Nephron progenitor cell (in vitro differentiated cells): ENCODE data around the gene EPHX1.

Experiments used
- DNase-seq: peaks from one replicate; pipeline ENCODE4 v3.0.0; 2021
- H3K27ac Mint-ChIP-seq: 2 replicates; pipeline ENCODE4 v1.8.0; 2021; ENCODE audit warnings: mild to moderate bottlenecking, moderate library complexity, mixed read lengths
- H3K27me3 Mint-ChIP-seq: 2 replicates; pipeline ENCODE4 v1.8.0; 2021; ENCODE audit warnings: mild to moderate bottlenecking, low read depth, mixed read lengths; ENCODE audit not compliant: poor library complexity
- H3K36me3 Mint-ChIP-seq: 2 replicates; pipeline ENCODE4 v1.8.0; 2021; ENCODE audit warnings: low read depth, mixed read lengths
- H3K4me1 Mint-ChIP-seq: 2 replicates; pipeline ENCODE4 v1.8.0; 2021; ENCODE audit warnings: mixed read lengths
- H3K4me3 Mint-ChIP-seq: 2 replicates; pipeline ENCODE4 v1.8.0; 2021; ENCODE audit warnings: mild to moderate bottlenecking, moderate library complexity, mixed read lengths
- H3K9me3 Mint-ChIP-seq: 2 replicates; pipeline ENCODE4 v1.8.0; 2021; ENCODE audit warnings: mild to moderate bottlenecking, moderate library complexity, mixed read lengths
- TF ChIP-seq, protein P1 (sequence below): fragments of 200-600 bp; sonication (generic); IDR thresholded peaks from 2 replicates; pipeline ENCODE4 v1.5.0; 2021; ENCODE audit warnings: antibody characterized with exemption

EPHX1 gene

DNA sequence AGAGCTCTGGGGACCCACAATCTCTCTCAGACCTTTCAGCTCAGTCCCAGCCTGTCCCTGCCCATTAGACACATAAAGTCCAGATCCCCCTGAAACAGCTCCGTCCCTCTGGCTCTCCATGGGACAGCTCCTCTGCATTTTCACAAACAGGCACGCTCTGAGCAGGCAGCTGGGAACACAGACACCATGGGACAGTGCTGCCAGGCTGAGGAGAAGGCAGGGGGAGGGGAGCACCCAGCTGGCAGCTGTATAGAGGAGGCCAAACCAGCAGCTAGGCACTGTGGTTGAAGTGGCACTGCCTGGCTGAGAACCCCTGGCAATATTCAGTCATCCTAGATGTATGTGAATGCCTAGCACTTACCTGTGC, 70.3 kb downstream of the EPHX1 start:
- Mint-ChIP-seq H3K4me1 (peaks cover 56% of the 10 kb centered on the region), H3K4me3 (peak overlapping the region; percentile 39), H3K27ac (no peak overlapping the region), H3K27me3 (peaks cover 19% of the 10 kb centered on the region), H3K9me3 (no peaks in the 10 kb centered on the region), H3K36me3 (no peaks in the 10 kb centered on the region)
- DNase-seq, result no peak
- TF ChIP-seq, protein P1, sequence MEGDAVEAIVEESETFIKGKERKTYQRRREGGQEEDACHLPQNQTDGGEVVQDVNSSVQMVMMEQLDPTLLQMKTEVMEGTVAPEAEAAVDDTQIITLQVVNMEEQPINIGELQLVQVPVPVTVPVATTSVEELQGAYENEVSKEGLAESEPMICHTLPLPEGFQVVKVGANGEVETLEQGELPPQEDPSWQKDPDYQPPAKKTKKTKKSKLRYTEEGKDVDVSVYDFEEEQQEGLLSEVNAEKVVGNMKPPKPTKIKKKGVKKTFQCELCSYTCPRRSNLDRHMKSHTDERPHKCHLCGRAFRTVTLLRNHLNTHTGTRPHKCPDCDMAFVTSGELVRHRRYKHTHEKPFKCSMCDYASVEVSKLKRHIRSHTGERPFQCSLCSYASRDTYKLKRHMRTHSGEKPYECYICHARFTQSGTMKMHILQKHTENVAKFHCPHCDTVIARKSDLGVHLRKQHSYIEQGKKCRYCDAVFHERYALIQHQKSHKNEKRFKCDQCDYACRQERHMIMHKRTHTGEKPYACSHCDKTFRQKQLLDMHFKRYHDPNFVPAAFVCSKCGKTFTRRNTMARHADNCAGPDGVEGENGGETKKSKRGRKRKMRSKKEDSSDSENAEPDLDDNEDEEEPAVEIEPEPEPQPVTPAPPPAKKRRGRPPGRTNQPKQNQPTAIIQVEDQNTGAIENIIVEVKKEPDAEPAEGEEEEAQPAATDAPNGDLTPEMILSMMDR, result no peak

DNA sequence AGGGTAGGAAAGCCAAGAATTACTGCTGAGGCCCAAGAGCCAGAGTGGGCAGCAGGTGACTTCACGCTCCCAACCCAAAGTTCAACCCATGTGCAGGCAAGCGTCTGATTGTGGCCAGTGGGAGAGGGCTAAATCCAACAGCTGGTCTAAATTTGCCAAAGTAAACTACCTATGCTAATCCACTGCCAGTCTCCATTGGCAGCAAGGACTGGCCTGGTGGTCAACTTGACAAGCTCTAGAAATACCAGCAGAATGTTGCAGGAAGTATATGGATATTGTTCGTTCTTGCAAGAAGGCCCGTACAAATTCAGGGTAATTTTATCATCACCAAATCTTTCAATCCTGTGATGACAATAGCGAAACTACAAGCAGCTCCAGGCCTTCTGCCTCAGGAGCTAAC, 70.7 kb downstream of the EPHX1 start:
- TF ChIP-seq, protein P1, result no peak
- H3K36me3 Mint-ChIP-seq, result no peaks in the 10 kb centered on the region
- H3K27me3 Mint-ChIP-seq, result peaks cover 17% of the 10 kb centered on the region
- H3K27ac Mint-ChIP-seq, result no peak overlapping the region
- DNase-seq, result no peak
- H3K9me3 Mint-ChIP-seq, result no peaks in the 10 kb centered on the region
- H3K4me3 Mint-ChIP-seq, result peak overlapping the region; percentile 28
- H3K4me1 Mint-ChIP-seq, result peaks cover 56% of the 10 kb centered on the region

DNA sequence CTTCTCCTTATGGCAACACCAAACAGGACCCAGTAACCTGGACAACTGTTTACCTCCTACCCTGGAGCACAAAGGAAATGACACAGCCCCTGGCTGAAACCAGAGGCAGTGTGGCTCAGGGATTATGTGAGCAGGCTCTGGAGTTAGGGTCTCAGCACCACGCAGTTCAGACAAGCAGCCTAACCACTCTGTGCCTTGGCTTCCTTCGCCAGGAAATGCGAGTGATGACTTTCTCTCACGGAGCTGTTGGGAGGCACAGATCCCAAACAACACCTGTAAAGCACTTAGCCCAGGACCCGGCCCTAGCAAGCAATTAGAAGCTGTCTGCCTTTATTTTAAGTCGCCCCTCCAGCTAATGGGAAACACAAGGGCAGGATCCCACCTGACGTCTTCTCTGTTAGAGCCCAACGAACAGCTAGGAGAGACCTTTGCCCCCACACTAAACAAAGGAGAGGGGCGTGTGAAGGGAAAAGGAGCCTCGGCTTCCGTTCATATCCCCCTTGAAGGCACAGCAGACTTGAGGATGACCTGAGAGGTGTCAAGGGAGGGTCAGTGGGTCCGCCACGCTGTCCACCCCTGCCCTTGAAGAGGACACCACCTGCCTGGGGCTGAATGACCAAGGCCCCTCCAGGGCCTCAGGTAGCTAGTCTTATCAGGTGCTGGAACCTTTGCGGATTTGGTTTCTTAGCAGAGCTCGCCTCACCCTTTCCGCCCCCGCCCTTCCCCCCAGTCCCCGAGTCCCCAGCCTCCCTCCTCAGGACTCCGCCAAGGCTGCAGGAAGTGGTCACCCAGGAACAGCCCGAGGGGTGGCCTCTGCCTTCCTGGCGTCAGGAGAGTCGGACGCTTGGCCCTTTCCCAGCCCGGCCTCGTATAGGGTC, 71.4 kb downstream of the EPHX1 start:
- Mint-ChIP-seq H3K27me3 (peaks cover 17% of the 10 kb centered on the region), H3K9me3 (no peaks in the 10 kb centered on the region), H3K27ac (no peak overlapping the region), H3K4me1 (peaks cover 58% of the 10 kb centered on the region), H3K4me3 (peak overlapping the region; percentile 88), H3K36me3 (no peaks in the 10 kb centered on the region)
- peak; percentile 37 for DNase-seq
- TF ChIP-seq, protein P1, result no peak

DNA sequence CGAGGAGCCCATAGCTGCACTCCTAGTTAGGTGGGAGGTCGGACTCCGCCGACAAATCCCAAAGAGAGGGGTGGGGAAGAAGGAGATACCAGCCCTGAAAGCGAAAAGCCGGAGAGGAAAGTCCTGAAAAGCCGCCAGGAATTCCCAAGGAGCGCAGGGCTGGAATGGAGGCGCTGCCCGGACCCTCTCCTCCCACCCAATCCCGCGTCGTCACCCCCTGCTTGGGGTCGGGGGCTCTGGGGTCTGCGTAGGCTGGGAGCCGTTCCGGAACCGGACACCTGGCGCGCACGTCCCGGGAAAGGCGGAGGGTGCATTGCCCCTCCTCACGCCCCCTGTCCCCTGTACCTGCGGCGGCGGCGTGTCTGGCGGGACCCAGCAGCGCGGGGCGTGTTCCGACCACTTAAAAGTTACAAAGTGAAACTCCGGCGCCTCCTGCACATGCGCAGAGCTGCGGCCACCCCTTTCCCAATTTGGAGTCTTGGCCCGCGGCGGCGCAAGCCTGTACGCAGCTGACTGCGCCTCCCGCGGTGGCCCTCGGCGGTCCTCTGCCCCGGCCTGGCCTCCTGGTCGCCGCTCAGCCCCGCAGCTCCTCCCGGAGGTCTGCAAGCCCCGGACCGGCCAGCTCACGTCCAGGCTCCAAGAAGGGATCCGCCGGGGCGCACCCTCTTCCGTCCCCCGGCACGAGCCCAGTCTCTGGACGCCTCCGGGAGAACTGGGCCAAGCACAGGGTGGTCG, 72.2 kb downstream of the EPHX1 start, which contains the start of gene TMEM63A:
Gene TMEM63A, minus strand, starts transcription at position 422 of the 735 bp plus-strand sequence. CDS start 4,800 bp downstream, outside the sequence.
- Mint-ChIP-seq H3K27me3 (peaks cover 20% of the 10 kb centered on the region), H3K36me3 (no peaks in the 10 kb centered on the region), H3K9me3 (no peaks in the 10 kb centered on the region), H3K4me3 (peak within 1 kb of the TSS; percentile 88), H3K4me1 (peaks cover 63% of the 10 kb centered on the region), H3K27ac (no peak within 1 kb of the TSS)
- TF ChIP-seq, protein P1, result peak; percentile 8
- DNase-seq, result peak; percentile 94

DNA sequence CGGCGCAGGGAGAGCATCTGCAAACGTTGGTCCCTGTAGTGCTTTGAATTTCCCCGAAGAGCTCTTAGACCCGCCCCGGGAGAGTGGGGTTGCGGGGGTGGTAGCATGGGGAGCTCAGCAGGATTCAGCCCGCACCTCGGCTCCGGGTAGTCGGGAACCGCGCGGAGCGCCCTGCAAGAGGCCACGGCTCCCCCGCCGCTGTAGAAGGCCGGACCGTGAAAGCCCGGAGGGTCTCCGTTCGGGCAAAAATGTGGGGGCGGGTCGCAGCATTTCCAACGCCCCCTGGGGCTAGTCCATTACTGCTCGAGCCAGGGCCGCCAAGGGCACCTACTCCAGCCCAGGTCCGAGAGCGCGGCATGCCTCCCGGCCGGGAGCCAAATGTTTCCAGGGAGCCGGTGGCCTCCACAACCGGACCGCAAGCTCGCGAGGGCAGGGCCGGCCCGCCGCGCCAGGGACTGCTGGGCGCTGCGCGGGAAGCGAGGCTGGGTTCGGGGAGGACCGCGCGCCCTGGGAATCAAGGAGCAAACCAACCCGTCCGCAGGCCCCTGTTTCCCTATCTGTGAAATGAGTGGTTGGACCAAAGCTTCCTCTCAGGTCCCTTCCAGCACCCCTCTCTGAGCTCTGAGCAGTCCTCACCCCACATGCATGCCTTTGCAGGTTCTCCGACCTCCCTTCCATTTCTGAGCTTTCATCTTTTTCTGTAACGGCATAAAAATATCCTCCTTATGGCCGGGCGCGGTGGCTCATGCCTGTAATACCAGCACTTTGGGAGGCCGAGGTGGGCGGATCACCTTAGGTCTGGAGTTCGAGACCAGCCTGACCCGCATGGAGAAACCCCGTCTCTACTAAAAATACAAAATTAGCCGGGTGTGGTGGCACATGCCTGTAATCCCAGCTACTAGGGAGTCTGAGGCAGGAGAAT, 73.0 kb downstream of the EPHX1 start:
- no peak overlapping the region for H3K27ac Mint-ChIP-seq
- H3K4me3 Mint-ChIP-seq, result peak overlapping the region; percentile 88
- TF ChIP-seq, protein P1, result no peak
- H3K4me1 Mint-ChIP-seq, result peaks cover 58% of the 10 kb centered on the region
- no peaks in the 10 kb centered on the region for H3K9me3 Mint-ChIP-seq
- H3K36me3 Mint-ChIP-seq, result no peaks in the 10 kb centered on the region
- DNase-seq, result peak; percentile 59
- peaks cover 20% of the 10 kb centered on the region for H3K27me3 Mint-ChIP-seq
